ENCODE results near the gene NKIRAS1. TPM values are rescaled to one million over a fixed set of nuclear protein-coding genes. Genes with fewer than 3 reads are reported as not detected.

NKIRAS1 gene
- 1 to 10 TPM; 2.4 to 3.1 TPM for total RNA-seq

GRCh38 chr3:23916886-23917678 is at the start of gene NKIRAS1, which contains the start of gene RPL15:
Gene NKIRAS1 (minus strand): TSS chr3:23916990. CDS start chr3:23910904, 6,086 bp downstream.
Gene RPL15 (plus strand): TSS chr3:23917132. CDS start chr3:23917860, 728 bp downstream.
- Mint-ChIP-seq H3K9me3 (no peaks in the 10 kb centered on the region), H3K36me3 (ENCODE audit: low read depth) (peaks cover 40% of the 10 kb centered on the region), H3K4me1 (ENCODE audit: low read depth) (peaks cover 47% of the 10 kb centered on the region), H3K4me3 (peak within 1 kb of the TSS; percentile 94), H3K27ac (peak within 1 kb of the TSS; percentile 99), H3K27me3 (ENCODE audit: low read depth) (no peaks in the 10 kb centered on the region)
- CTCF ChIA-PET: no interaction called here
- peak; percentile 97 for DNase-seq
- intact Hi-C loops (cut with micrococcal nuclease): loop anchor here (1.0 to 10.0 kb wide), 6 partner anchors 28 to 714 kb away; partner anchors contain the start of genes NR1D2 and UBE2E2

- Mint-ChIP-seq H3K27me3 (ENCODE audit: low read depth) (no peaks in the 10 kb centered on the region), H3K36me3 (ENCODE audit: low read depth) (peaks cover 25% of the 10 kb centered on the region), H3K4me1 (ENCODE audit: low read depth) (peaks cover 6% of the 10 kb centered on the region), H3K27ac (no peak overlapping the region), H3K4me3 (no peak overlapping the region), H3K9me3 (no peaks in the 10 kb centered on the region)
- intact Hi-C loops (cut with micrococcal nuclease): no loop called here
- CTCF ChIA-PET: no interaction called here
- no peak for DNase-seq
These were observed 49.5 kb upstream of the NKIRAS1 start for GRCh38 chr3:23966328-23966727.

- Mint-ChIP-seq H3K27ac (no peak overlapping the region), H3K9me3 (no peaks in the 10 kb centered on the region), H3K27me3 (ENCODE audit: low read depth) (no peaks in the 10 kb centered on the region), H3K4me3 (no peak overlapping the region), H3K4me1 (ENCODE audit: low read depth) (peaks cover 7% of the 10 kb centered on the region), H3K36me3 (ENCODE audit: low read depth) (peaks cover 21% of the 10 kb centered on the region)
- CTCF ChIA-PET: interaction anchor here (0.6 to 1.3 kb wide), 3 partner anchors 11 to 76 kb away, joined by 3 read pairs; no protein-coding TSS in a partner anchor
- DNase-seq: no peak
- intact Hi-C loops (cut with micrococcal nuclease): no loop called here
These were observed 47.9 kb upstream of the NKIRAS1 start for GRCh38 chr3:23964537-23965235.

GRCh38 chr3:23961913-23962312 is 45.1 kb upstream of the NKIRAS1 start:
- no peak overlapping the region for H3K4me3 Mint-ChIP-seq
- H3K4me1 Mint-ChIP-seq (ENCODE audit: low read depth): peaks cover 20% of the 10 kb centered on the region
- H3K36me3 Mint-ChIP-seq (ENCODE audit: low read depth): peaks cover 18% of the 10 kb centered on the region
- no peaks in the 10 kb centered on the region for H3K27me3 Mint-ChIP-seq (ENCODE audit: low read depth)
- no peaks in the 10 kb centered on the region for H3K9me3 Mint-ChIP-seq
- intact Hi-C loops (cut with micrococcal nuclease): no loop called here
- no peak overlapping the region for H3K27ac Mint-ChIP-seq
- CTCF ChIA-PET: no interaction called here
- no peak for DNase-seq

GRCh38 chr3:23961066-23961465 is 44.3 kb upstream of the NKIRAS1 start:
- Mint-ChIP-seq H3K27ac (no peak overlapping the region), H3K4me3 (no peak overlapping the region), H3K27me3 (ENCODE audit: low read depth) (no peaks in the 10 kb centered on the region), H3K9me3 (no peaks in the 10 kb centered on the region), H3K36me3 (ENCODE audit: low read depth) (peaks cover 17% of the 10 kb centered on the region), H3K4me1 (ENCODE audit: low read depth) (peaks cover 20% of the 10 kb centered on the region)
- DNase-seq: no peak
- CTCF ChIA-PET: no interaction called here
- intact Hi-C loops (cut with micrococcal nuclease): no loop called here

GRCh38 chr3:23960649-23961048 is 43.9 kb upstream of the NKIRAS1 start:
- peaks cover 20% of the 10 kb centered on the region for H3K4me1 Mint-ChIP-seq (ENCODE audit: low read depth)
- DNase-seq: no peak
- no peak overlapping the region for H3K27ac Mint-ChIP-seq
- peaks cover 16% of the 10 kb centered on the region for H3K36me3 Mint-ChIP-seq (ENCODE audit: low read depth)
- CTCF ChIA-PET: no interaction called here
- no peaks in the 10 kb centered on the region for H3K9me3 Mint-ChIP-seq
- no peaks in the 10 kb centered on the region for H3K27me3 Mint-ChIP-seq (ENCODE audit: low read depth)
- no peak overlapping the region for H3K4me3 Mint-ChIP-seq
- intact Hi-C loops (cut with micrococcal nuclease): no loop called here

GRCh38 chr3:23959135-23959900 is 42.5 kb upstream of the NKIRAS1 start:
- H3K36me3 Mint-ChIP-seq (ENCODE audit: low read depth): peaks cover 12% of the 10 kb centered on the region
- intact Hi-C loops (cut with micrococcal nuclease): loop anchor here (1.0 kb wide), 4 partner anchors 9 to 195 kb away; no protein-coding TSS in a partner anchor
- no peaks in the 10 kb centered on the region for H3K27me3 Mint-ChIP-seq (ENCODE audit: low read depth)
- H3K4me1 Mint-ChIP-seq (ENCODE audit: low read depth): peaks cover 27% of the 10 kb centered on the region
- no peak overlapping the region for H3K4me3 Mint-ChIP-seq
- H3K27ac Mint-ChIP-seq: peak overlapping the region; percentile 4
- H3K9me3 Mint-ChIP-seq: no peaks in the 10 kb centered on the region
- CTCF ChIA-PET: no interaction called here
- peak; percentile 37 for DNase-seq

- no peaks in the 10 kb centered on the region for H3K27me3 Mint-ChIP-seq (ENCODE audit: low read depth)
- no peaks in the 10 kb centered on the region for H3K9me3 Mint-ChIP-seq
- H3K36me3 Mint-ChIP-seq (ENCODE audit: low read depth): peaks cover 3% of the 10 kb centered on the region
- intact Hi-C loops (cut with micrococcal nuclease): no loop called here
- no peak overlapping the region for H3K27ac Mint-ChIP-seq
- DNase-seq: no peak
- H3K4me1 Mint-ChIP-seq (ENCODE audit: low read depth): peaks cover 39% of the 10 kb centered on the region
- no peak overlapping the region for H3K4me3 Mint-ChIP-seq
- CTCF ChIA-PET: interaction anchor here (1.5 kb wide), 1 partner anchor 10 kb away, joined by 4 read pairs; no protein-coding TSS in a partner anchor
These were observed 39.9 kb upstream of the NKIRAS1 start for GRCh38 chr3:23956701-23957100.

GRCh38 chr3:23954144-23954543 is 37.4 kb upstream of the NKIRAS1 start:
- intact Hi-C loops (cut with micrococcal nuclease): no loop called here
- Mint-ChIP-seq H3K4me3 (no peak overlapping the region), H3K4me1 (ENCODE audit: low read depth) (peaks cover 56% of the 10 kb centered on the region), H3K27me3 (ENCODE audit: low read depth) (no peaks in the 10 kb centered on the region), H3K36me3 (ENCODE audit: low read depth) (peaks cover 3% of the 10 kb centered on the region), H3K9me3 (no peaks in the 10 kb centered on the region), H3K27ac (no peak overlapping the region)
- DNase-seq: no peak
- CTCF ChIA-PET: no interaction called here

- Mint-ChIP-seq H3K27me3 (ENCODE audit: low read depth) (no peaks in the 10 kb centered on the region), H3K4me1 (ENCODE audit: low read depth) (peaks cover 56% of the 10 kb centered on the region), H3K27ac (no peak overlapping the region), H3K36me3 (ENCODE audit: low read depth) (peaks cover 3% of the 10 kb centered on the region), H3K9me3 (no peaks in the 10 kb centered on the region), H3K4me3 (no peak overlapping the region)
- CTCF ChIA-PET: interaction anchor here (0.5 kb wide), 1 partner anchor 173 kb away, joined by 3 read pairs; no protein-coding TSS in a partner anchor
- DNase-seq: no peak
- intact Hi-C loops (cut with micrococcal nuclease): no loop called here
These were observed 36.7 kb upstream of the NKIRAS1 start for GRCh38 chr3:23953523-23953922.

- Mint-ChIP-seq H3K4me3 (no peak overlapping the region), H3K36me3 (ENCODE audit: low read depth) (peaks cover 3% of the 10 kb centered on the region), H3K27ac (no peak overlapping the region), H3K9me3 (no peaks in the 10 kb centered on the region), H3K4me1 (ENCODE audit: low read depth) (peaks cover 57% of the 10 kb centered on the region), H3K27me3 (ENCODE audit: low read depth) (no peaks in the 10 kb centered on the region)
- no peak for DNase-seq
- intact Hi-C loops (cut with micrococcal nuclease): no loop called here
- CTCF ChIA-PET: no interaction called here
These were observed 35.9 kb upstream of the NKIRAS1 start for GRCh38 chr3:23952646-23953045.

- CTCF ChIA-PET: interaction anchor here (0.9 kb wide), 1 partner anchor 8 kb away, joined by 4 read pairs; no protein-coding TSS in a partner anchor
- H3K27ac Mint-ChIP-seq: peak overlapping the region; percentile 77
- H3K36me3 Mint-ChIP-seq (ENCODE audit: low read depth): no peaks in the 10 kb centered on the region
- intact Hi-C loops (cut with micrococcal nuclease): loop anchor here (1.0 kb wide), 2 partner anchors 9 to 204 kb away; no protein-coding TSS in a partner anchor
- H3K4me1 Mint-ChIP-seq (ENCODE audit: low read depth): peaks cover 63% of the 10 kb centered on the region
- no peak for DNase-seq
- H3K4me3 Mint-ChIP-seq: peak overlapping the region; percentile 56
- no peaks in the 10 kb centered on the region for H3K9me3 Mint-ChIP-seq
- H3K27me3 Mint-ChIP-seq (ENCODE audit: low read depth): no peaks in the 10 kb centered on the region
These were observed 33.5 kb upstream of the NKIRAS1 start for GRCh38 chr3:23950293-23950692.

Measured in activated naive CD4-positive, alpha-beta T cell treated with anti-CD3 and anti-CD28 coated beads for 36 hours (primary cell).